Activated naive CD4-positive, alpha-beta T cell treated with anti-CD3 and anti-CD28 coated beads for 36 hours (primary cell): ENCODE results near the gene NAA40. TPM values are rescaled to one million over a fixed set of nuclear protein-coding genes. Genes with fewer than 3 reads are reported as not detected.

Source experiments
- total RNA-seq, 2 experiments: library from RNA; stranded (reverse); gene quantifications; one replicate each; pipeline ENCODE4 v1.2.3, GENCODE V29; 2021

Gene NAA40
- total RNA-seq, 2 experiments from 2014 or later = 10.3 to 13.2 TPM

Other genes with a start within 250 kb of the NAA40 start
- under 1 TPM; 0.91 TPM for gene ZFTA, start 170.2 kb upstream of the NAA40 start, total RNA-seq
- 10 to 100 TPM; 15.3 to 15.4 TPM for gene SPINDOC, start 125.5 kb upstream of the NAA40 start, total RNA-seq
- gene MARK2, start 99.9 kb upstream of the NAA40 start, total RNA-seq = 10 to 100 TPM; 15.8 to 17.6 TPM
- gene RCOR2, start 21.8 kb upstream of the NAA40 start, total RNA-seq = under 1 TPM; 0.17 to 0.19 TPM
- 100 to 1,000 TPM; 669 to 675 TPM for gene COX8A, start 35.6 kb downstream of the NAA40 start, total RNA-seq
- 10 to 100 TPM; 61.9 to 63.0 TPM for gene OTUB1, start 47.4 kb downstream of the NAA40 start, total RNA-seq
- under 1 TPM; 0.17 to 0.29 TPM for gene FLRT1, start 96.9 kb downstream of the NAA40 start, total RNA-seq
- 10 to 100 TPM; 38.7 to 48.6 TPM for gene MACROD1, start 227.1 kb downstream of the NAA40 start, total RNA-seq
- 100 to 1,000 TPM; 264 to 272 TPM for gene STIP1, start 247.2 kb downstream of the NAA40 start, total RNA-seq